NCI-H510A treated with DMSO at 0.1 percent for 48 hours (cell line): ENCODE measurements around the gene DYRK3.
"Not testable (repeated sequence)": the region's sequence is repeated elsewhere in the genome, so short reads cannot be mapped to it uniquely, and the experiment has no call there.

Source experiments
- DNase-seq: peaks from one replicate; lab custom pipeline; 2025; lab: John Stamatoyannopoulos, UW

DYRK3 gene

DNA sequence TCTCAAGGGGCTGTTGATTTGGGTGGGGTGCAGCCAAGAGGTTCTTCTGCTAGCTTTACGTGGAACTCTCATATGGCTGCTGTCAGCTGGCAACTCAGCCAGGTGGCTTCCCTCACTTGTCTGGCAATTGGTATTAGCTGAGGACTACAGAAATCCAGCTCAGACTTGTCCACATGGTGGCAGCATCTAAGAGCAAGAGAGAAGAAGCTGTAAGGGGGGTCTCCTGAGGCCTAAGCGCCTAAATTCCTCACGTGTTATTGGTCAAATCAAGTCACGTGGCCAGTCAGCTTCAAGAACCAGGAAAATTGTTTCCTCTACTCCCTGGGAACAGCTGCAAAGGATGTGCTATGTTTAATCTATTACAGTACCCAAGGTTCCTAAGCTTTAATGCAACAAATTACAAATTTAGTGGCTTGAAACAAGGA, 4.2 kb upstream of the DYRK3 start:
- peak; percentile 91 for DNase-seq

DNA sequence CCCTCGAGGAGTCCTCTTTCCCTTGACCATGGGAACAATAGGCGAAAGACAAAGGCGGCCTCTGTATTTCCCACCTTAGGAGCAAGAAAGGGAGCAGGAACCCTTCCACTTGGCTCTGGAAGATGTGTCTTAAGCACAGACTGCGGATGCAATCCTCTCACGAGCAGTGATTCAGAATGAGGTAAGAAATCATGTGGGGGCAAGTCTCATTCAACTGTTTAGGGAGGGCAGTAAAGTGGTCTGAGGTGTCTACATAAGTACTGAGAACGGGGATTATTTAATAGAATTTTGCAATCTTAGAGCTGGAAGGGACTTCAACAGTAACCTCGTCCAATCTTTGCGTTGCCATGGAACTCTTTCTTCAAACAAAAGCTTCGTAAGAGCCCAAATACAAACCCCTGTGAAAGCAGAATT, 1.6 kb upstream of the DYRK3 start:
- DNase-seq = no peak

DNA sequence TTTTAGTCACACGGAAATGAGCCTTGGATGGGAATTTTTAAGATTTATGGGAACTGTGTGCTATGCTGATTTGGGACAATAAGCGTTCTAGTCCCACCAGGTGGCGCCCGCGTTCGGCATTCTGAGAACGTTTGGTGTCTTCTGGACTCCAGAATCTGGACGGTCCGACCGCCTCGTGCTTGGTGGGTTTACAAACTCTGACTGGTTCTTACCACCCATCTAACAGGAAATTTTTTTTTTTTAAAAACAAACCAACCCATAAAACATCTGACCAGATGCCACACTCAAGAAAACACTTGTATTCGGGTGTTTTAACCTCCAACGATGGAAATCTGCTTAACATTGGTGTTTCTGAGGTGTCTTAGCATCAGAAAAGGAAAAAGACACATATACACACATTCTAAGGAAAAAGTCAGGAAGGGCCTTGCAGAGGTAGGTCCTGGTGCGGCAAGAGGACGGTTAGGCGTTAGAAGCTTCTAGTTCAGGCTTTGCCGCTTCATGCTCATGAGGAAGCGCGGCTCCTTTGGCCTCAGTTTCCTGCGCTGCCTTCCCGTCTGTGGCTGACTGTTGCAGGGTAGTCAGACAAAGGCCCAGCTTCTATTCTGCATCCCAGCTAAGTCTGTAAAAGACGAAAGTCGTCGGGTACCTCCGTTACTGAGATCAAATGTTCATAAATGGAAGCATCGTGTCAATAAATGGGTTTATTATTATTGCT, 814 bp upstream of the DYRK3 start:
- peak; percentile 84 for DNase-seq

DNA sequence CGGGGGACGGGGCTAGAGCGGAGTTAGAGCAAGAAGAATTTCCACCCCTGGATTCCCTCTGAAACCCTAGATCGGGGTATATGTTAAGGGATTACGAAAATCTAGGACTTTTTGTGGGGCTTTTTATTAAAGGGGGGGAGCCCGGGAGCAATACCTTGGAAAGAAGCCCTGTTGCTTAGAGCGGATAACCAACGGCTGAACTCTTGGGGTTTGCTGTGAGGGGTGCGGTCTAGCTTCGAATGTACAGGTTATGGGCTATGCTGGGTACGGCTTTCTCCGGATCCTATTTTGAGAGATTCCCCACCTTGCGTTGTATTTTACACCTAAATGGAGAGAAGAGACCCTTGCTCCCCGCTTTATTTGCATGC, 626 bp downstream of the DYRK3 start:
- DNase-seq = peak; percentile 56

DNA sequence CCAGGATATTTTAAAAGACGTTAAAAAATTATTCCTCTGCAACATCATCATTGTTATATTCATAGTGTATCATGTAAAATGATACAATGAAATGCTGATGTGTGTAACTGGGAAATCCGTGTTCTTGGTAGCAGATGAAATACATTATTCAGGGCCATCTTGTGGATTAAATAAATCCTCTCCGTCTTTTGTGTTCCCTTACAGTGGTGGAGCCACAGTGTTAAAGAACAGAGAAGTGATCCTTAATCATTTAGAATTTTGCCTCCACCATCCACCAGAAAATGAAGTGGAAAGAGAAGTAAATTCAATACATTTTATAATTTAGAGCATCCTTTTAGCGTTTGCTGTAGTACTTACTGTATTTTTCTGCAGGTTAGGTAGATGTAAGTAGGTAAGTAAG, 1.3 kb downstream of the DYRK3 start:
- DNase-seq = peak; percentile 6

DNA sequence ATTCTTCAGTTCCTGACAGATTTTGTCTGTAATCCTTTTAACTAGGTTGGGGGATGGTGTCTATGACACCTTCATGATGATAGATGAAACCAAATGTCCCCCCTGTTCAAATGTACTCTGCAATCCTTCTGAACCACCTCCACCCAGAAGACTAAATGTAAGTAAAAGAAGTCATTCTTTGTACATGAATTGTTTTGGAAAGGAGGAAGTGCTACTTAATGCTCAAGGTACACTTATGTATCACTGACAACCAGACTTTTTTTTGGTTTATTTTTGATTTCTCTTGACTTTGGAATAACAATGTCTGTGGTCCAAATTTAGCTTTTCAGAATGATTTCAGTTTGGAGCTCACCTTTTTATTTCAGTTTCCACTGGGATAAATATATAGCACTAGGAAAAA, 2.3 kb downstream of the DYRK3 start:
- no peak for DNase-seq

DNA sequence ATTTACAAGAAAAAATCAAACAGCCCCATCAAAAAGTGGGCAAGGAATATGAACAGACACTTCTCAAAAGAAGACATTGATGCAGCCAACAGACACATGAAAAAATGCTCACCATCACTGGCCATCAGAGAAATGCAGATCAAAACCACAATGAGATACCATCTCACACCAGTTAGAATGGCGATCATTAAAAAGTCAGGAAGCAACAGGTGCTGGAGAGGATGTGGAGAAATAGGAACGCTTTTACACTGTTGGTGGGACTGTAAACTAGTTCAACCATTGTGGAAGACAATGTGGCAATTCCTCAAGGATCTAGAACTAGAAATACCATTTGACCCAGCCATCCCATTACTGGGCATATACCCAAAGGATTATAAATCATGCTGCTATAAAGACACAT, 6.7 kb downstream of the DYRK3 start:
- not testable (repeated sequence) for DNase-seq

DNA sequence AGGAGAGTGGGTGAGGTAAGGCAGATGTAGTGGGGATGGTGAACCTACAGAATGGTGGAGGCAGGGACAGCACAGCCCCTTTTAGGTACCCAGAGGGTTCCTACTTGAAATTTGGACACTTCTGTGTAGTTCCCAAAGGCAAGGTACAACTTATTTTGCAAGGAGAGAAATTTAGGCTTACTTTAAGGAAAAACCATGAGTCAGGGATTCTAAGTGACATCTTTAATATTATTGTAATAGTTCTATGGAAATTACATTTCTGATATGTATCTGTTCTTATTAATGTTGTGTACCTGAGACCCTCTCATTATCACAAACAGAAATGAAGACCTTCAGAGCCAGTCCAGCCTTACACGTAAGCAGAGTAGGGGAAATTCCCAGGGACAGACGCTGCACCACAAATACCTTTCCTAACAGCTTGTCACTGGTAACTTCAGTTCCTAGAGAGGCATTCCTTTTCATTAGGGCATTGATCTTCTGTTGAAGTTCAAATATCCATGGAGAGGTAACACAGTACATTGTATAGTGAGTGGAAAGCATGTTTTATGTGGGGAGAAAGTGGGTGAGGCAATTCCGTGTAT, 7.9 kb downstream of the DYRK3 start:
- DNase-seq = no peak

DNA sequence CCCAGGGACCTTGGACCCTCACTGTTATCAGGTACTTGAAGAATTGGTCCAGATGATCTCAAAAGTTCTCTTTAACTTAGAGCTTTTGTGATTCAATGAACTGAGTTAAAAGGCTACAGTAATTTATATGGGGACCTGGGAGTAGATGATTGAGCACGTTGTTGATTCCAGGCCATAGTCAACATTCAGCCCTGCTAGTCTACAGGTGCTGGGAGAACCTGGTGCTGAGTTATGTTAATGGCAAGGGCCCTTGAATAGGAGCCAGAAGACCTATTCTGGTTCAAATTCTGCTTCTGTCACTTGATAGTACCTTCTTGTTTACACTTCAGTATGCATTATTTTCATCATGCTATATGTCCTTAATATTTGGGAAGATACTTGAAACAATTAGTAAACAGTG, 11.2 kb downstream of the DYRK3 start:
- no peak for DNase-seq

DNA sequence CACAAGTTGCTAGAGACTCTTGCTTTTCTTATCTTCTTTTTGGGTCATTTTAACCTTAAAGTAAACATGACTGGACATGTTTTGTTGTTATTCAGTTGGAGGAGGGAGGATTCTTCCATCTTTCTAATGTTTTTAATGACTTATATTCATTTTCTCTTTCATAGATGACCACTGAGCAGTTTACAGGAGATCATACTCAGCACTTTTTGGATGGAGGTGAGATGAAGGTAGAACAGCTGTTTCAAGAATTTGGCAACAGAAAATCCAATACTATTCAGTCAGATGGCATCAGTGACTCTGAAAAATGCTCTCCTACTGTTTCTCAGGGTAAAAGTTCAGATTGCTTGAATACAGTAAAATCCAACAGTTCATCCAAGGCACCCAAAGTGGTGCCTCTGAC, 11.9 kb downstream of the DYRK3 start:
- DNase-seq = no peak

DNA sequence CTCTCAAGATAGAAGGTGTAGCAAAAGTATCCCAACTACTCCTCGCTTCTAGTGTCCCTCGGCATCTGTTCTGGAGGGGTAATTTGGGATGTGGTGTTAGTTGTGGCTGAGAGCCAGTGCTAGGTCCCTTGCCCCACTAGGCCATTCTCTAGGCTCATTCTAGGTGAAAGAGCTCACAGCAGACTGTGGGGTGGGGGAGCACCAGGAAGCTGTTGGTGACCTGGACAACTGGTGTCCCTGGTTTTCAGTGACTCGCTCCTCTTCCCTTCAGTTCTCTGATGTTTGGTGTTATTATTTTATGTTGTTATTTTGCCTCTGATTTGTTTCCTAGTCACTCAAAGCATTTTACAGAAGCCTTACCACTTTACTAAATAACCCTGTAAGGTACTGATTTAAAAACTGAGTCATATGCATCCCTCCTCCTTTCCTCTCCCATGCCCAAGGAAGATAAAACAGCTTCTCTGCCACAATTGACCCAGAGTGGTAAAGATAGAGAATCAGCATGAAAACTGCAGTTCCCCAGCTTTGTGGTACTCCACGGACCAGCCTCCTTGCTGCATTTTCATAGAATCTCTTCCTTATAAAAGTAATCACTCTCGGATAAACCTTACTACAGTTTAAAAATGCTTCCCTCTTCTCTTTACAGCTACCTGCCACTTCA, 14.1 kb downstream of the DYRK3 start:
- no peak for DNase-seq

DNA sequence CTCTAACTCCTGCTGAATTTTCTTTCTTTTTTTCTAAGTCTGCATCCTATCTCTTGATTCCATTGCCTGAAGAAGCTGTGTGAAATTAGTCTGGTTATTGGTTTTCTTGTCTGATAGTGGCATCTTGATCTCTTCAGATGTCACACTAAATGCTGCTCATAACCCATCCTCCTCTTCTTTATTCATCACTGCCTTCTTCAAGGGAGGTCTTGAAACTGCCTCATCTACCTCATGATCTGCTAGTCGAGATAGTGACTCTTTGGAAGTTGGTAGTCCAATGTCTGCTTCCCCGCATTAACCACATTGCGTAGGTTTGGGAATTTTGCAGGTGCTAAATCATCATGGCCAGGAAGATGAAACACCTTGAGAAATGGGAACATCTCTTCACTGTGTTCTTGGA, 15.7 kb downstream of the DYRK3 start:
- DNase-seq = no peak

DNA sequence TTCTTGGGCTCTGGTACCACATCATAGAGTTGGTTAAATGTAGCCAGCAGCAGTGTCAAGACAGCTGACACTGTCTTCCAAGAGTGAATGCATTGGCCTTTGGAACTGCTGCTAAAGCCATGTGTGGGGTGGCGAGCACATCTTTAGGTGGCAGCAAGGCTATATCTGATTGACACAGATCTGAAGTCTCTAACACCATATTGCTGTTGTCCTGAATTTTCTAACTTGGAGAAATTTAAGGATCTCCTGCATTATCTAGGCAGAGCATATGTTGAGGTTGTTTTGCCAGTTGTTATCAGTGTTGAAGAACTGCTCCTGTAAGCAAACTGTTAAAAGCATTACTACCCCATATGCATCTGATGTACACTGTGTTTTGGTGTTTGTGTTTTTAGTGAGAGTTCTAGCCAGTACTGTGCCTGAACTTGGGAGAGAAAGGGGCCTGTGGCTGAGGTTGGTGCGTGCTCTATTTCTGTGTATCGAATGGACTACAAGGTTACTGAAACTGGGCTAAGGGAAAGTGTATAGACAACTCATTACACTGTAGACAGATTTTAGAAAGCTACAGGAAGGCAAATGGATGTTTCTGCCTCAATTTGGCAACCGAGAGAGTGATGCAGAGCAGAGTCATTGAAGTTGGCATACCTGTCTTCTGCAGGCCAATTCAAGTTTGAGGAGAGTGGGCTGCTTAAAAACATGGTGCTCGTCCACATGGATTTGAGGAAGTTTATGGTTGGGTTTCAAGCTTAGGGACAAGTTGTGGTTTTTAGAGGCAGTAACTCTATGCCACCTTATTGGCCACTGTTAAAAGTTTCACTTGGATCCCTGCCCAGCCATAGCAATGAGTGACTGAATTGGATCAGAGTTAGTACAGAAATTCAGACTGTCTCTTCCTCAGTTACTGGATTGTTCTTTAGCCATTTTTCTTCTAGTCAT, 16.9 kb downstream of the DYRK3 start:
- no peak for DNase-seq

DNA sequence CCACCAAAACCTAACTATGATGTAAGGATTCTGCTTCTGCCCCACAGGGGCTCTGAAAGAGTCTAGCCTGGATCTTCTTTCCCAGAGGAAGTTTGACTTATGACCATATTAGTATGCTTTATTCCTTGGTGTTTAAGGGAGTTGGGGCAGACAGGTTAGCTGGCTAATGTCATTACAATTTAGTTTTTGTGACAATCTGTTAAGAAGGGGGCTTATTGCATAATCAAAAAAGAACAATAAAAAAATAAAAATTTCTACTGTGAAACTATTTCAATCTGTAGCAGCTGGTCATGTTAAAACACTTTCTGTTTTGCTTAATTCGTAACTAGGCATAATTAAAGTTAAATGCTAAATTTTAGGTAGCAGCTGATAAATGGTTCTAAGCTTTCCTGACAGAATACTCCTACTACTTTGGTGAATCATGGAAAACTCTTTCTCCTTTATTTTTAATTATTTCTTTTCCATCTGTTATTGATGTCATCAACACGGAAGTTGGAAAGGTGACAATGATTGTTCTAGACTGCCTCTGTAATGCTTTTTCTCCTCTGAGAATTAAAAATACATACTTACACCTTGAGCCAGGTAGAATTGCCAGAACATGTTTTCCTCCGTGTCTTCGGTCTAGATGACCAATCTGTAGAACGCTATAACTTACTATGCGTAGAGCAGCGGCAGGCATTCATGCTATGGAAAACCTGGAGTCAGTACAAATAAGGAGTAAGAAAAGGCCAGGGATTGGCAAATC, 18.6 kb downstream of the DYRK3 start:
- DNase-seq = no peak

DNA sequence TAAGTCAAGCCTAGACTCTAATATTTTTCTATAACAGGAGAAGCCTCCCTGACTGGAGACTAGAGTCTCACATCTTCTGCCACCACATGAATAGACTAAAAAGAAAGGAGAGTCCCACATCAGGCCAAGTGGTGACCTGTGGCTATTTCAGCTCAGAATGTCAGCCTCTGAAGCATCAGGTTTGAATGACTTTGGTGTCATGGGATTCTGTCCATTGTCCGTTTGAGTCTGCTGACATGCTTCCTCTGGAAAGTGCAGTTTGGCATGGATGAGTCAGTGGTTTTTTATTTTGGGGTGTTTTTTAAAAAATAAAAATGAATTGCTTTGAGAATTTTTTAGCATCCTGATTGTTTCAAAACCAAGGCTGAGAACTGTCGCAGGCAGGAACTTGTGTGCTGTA, 19.5 kb downstream of the DYRK3 start:
- DNase-seq = no peak

DNA sequence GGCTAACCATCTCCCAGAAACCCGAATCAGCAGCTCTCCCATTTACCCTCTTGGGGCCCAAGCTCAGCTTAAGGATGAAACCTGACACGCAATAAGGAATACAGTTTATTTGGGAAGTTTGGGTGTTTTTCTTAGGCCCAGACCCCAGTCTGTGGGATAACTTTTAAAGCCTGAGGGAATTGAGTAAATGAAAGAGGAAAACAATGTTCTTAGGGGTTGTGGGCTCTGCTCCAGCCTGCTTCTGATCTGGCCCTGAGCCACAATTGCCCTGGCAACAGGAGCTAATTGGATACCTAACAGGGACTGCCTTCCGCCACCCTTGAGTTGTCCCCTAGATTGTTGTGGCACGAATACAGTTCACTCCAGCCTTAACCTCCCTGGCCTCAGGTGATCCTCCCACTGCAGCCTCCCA, 20.1 kb downstream of the DYRK3 start:
- no peak for DNase-seq

DNA sequence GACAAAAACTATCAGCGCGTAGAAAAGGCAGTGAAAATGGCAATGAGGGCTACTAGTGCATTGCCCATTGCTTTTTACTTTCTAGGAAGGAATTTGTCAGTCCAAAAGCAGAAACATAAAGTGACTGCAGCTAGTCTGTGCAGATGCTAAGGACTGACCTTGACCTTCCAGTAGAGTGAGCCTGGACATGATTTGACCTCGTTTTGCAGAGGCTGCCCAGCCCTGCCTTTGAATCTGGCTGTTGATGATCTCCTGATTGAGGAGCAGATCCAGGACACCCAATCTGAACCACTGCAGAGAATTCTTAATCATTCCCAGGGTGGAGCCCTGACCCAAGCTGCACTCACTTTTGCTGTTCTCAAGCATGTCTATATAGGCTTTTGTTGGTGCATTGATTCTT, 21.6 kb downstream of the DYRK3 start:
- DNase-seq = no peak

DNA sequence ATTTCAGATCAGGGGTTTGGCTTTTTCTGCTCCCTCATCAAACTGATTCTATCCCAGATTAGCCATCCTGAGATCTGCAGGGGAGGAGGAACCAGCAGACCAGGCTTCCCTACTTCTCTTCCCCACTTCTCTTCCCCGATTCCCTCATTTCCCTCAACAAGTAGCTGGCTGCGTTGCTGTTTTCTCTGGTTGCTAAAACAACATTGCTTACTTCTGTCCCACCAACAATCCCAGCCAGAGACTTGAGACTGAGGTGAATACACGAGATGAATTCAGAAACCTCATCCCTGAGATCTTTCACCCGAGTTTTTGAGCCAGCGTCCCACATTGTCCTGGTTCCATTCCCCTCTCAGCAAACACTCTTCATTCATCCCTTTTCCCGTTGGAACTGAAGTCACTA, 22.4 kb downstream of the DYRK3 start:
- no peak for DNase-seq

DNA sequence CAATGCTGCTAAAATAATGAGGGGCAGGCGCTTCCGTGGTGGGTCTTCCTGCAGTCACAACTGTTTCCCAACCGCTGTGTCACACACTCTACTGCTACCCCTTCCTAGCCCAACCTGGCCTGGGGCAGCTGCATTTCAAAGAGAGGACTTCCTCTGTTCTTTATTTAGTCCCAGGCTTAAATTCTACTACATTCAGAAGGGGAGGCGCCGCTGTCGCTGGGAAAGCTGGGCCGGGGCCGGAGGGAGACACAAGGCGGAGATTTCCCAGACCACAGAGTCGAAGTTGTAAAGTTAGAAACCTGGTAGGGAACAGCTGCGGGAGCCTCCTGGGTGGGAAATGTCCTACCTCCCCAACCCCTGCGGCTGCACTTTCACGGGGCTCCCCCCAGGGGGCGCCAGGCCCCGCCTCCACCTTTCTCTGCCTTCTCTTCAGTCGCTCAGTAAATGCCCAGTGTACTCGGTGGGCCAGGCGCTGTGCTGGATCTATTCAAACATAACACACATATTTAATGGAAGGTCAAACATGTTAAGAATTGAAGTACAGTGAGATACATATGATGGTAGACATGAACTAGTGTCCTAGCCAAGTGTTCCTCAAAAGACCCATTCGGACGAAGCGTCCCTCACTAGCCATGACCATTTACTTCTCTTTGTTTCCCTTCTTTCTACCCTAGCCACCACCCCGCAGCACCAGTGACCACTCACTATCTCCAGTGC, 23.1 kb downstream of the DYRK3 start:
- DNase-seq = no peak

DNA sequence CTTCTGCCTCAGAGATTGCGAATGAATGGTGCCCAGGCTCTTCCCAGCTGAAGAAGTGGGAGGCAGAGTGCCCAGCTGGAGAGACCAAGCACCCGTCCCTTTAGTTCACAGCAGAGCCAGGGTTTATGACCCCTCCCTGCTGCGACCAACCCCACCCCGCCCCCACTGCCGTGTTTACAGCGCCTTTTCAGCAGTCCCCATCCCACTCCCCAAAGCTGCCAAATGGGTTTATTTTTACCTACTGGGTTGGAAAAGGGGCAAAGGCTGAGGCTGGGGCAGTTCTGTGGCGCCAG, 23.6 kb downstream of the DYRK3 start:
- DNase-seq = no peak

DNA sequence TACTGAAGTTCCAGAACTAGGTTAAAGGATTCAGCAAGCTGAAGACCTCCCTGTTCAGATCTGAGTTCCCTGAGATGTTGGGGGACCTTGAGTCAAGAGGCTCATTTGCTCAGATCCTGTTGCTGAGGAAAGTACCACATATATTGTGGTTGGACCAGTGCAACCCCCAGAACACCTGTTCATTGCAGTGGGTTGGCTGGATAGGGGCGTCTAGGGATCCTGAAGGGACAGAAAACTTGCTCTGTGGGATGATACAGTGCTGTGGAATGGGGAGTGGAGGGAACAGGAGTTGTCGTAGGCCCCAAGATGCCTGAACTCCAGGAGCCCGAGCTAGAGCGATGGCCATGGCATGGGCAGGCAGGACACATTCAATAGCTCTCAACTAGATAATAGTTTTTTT, 24.8 kb downstream of the DYRK3 start:
- no peak for DNase-seq
